ENCODE measurements around the gene ELOF1.
A peak's percentile ranks its signal among the peaks of the same experiment; 100 is the strongest.
"Not testable (repeated sequence)": the region's sequence is repeated elsewhere in the genome, so short reads cannot be mapped to it uniquely, and the experiment has no call there.

Gene ELOF1

GRCh38 chr19:11558881-11559828, at the start of gene ELOF1:
Gene ELOF1 (minus strand): TSS chr19:11559230. CDS start chr19:11554347, 4,883 bp downstream.
- DNase-seq (ENCODE audit: low read depth in 2 of 3, low spot score in 1 of 3), result peak; percentile 89 to 97 (median 97)

- no peak for DNase-seq (ENCODE audit: low read depth in 2 of 3, low spot score in 1 of 3)
Measured at GRCh38 chr19:11606484-11606883, 47.5 kb upstream of the ELOF1 start.

- not testable (repeated sequence) for DNase-seq (ENCODE audit: low read depth in 2 of 3, low spot score in 1 of 3)
Measured at GRCh38 chr19:11599704-11600103, 40.7 kb upstream of the ELOF1 start.

GRCh38 chr19:11598746-11599145, 39.7 kb upstream of the ELOF1 start:
- DNase-seq (ENCODE audit: low read depth in 2 of 3, low spot score in 1 of 3), result no peak

GRCh38 chr19:11598103-11598483, 39.1 kb upstream of the ELOF1 start:
- no peak for DNase-seq (ENCODE audit: low read depth in 2 of 3, low spot score in 1 of 3)

DNA sequence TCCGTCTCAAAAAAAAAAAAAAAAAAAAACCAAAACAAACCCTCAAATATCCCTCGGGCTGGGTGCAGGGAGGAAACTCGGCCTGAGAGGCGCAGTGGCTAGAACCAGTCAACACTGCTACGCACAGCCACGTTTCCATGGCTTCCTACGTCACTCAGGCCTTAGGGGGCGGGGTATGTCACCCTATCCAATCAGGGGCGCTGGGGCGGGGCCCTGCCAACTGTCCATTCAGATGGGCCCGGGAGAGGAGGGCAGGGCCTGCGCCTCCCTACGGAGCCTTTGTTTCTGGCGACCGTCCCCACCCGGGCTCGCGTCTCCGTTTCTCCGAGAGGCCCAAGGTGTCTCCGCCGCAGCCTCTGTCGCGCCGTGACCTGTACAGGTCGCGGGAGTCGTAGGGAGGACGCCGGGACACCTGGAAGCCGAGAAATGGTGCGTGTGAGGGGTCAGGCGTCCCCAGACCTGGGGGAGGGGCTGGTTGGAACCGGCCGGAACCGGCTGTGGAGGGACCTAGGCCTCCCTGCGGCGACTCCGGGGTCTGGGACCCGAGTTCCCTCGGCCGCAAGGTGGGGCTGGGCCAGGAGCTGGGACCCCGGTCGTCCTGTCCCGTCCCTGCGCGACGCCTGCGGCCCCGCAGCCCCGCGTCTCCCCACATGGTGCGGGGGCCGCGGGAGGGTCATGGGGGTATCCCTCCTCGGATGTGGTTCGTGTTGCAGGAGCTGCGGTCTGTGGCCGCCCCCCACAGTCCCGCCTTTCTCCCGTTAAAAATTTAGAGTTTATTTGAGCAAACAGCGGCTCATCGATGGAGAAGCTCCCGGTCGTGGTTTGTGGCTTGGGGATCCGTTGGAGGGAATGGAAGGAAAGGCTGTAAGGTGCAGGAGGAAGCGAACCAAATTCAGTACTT, 38.4 kb upstream of the ELOF1 start, which contains the start of gene ZNF627:
TSS of gene ZNF627 (plus strand) at position 282 of the 901 bp plus-strand sequence. CDS start at position 427, 145 bp downstream.
- DNase-seq (ENCODE audit: low read depth in 2 of 3, low spot score in 1 of 3), result peak; percentile 97 to 98 (median 97)

GRCh38 chr19:11596156-11596555, 37.1 kb upstream of the ELOF1 start:
- DNase-seq (ENCODE audit: low read depth in 2 of 3, low spot score in 1 of 3), result no peak

DNA sequence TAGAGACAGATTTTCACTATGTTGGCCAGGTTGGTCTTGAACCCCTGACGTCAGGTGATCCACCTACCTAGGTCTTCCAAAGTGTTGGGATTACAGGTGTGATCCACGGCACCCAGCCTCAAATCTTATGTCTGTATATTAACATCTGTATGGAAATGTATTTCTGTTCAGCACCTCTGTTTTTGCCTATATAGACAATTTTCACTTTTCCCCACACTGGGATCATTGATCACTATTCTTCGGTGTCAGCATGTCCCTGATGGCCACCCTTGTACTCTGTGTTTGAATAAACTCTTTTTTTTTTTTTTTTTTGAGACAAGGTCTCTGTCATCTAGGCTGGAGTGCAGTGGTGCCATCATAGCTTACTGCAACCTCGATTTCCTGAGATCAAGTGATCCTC, 35.1 kb upstream of the ELOF1 start:
- no peak for DNase-seq (ENCODE audit: low read depth in 2 of 3, low spot score in 1 of 3)

- no peak for DNase-seq (ENCODE audit: low read depth in 2 of 3, low spot score in 1 of 3)
Measured at GRCh38 chr19:11587975-11588631, 29.1 kb upstream of the ELOF1 start.

DNA sequence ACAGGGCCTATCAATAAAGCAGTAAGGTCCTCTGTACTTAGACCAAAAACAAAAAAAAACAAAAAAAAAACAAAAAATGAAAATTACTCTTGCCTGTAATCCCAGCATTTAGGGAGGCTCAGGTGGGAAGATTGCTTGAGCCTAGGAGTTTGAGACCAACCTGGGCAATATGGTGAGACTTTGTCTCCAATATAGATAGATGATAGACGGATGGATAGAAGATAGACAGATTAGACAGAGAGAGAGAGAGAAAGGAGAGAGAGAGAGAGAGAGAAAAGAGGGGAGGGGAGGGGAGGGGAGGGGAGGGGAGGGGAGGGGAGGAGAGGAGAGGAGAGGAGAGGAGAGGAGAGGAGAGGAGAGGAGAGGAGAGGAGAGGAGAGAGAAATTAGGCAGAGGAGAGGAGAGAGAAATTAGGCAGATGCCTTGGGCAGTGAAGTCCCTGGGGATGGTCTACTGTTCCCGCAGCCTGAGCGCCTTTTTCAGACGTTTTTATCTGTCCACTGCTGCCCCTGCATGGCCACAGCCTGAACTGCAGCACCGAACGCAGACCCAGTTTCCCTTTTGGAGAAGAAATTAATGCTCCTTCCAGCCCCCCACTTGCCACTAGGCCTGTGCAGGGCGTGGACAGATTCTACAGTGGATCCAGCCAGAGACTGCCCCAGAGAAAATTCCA, 28.4 kb upstream of the ELOF1 start:
- DNase-seq (ENCODE audit: low read depth in 2 of 3, low spot score in 1 of 3), result peak; percentile 66 to 88 (median 69)

GRCh38 chr19:11586331-11586730, 27.3 kb upstream of the ELOF1 start:
- no peak for DNase-seq (ENCODE audit: low read depth in 2 of 3, low spot score in 1 of 3)

DNA sequence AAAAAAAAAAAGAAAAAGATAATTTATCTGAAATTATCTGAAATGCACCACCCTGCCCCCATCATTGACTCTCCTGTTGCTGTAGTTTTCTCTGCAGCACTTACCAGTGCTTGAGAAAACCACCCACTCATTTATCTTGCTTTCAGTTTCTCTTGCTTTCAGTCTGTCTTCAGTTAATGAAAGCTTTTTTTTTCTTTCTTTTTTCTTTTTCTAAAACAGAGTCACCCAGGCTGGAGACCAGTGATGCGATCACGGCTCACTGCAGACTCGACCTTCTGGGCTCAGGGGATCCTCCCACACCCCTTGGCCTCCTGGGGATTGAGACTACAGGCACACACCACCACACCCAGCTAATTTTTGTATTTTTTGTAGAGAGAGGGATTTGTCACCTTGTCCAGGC, 22.7 kb upstream of the ELOF1 start:
- DNase-seq (ENCODE audit: low read depth in 2 of 3, low spot score in 1 of 3), result peak in 1 of 3 donors; percentile 39

DNA sequence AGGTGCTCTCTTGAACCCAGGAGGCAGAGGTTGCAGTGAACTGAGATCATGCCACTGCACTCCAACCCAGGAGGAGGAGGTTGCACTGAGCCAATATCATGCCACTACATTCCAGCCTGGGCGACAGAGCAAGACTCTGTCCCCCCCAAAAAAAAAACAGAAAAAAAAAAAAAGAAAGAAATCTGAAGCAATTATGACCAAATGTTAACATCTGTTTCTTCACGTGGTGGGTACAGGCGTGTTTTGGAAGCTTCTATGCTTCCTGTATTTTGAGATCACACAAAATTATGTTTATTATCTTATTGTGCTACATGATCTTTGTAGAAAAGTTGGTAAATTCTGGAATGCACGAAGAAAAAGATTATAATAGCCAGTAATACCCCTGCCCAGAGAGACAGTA, 21.1 kb upstream of the ELOF1 start:
- DNase-seq (ENCODE audit: low read depth in 2 of 3, low spot score in 1 of 3), result no peak

GRCh38 chr19:11578258-11579142, 19.5 kb upstream of the ELOF1 start:
- DNase-seq (ENCODE audit: low read depth in 2 of 3, low spot score in 1 of 3), result no peak

DNA sequence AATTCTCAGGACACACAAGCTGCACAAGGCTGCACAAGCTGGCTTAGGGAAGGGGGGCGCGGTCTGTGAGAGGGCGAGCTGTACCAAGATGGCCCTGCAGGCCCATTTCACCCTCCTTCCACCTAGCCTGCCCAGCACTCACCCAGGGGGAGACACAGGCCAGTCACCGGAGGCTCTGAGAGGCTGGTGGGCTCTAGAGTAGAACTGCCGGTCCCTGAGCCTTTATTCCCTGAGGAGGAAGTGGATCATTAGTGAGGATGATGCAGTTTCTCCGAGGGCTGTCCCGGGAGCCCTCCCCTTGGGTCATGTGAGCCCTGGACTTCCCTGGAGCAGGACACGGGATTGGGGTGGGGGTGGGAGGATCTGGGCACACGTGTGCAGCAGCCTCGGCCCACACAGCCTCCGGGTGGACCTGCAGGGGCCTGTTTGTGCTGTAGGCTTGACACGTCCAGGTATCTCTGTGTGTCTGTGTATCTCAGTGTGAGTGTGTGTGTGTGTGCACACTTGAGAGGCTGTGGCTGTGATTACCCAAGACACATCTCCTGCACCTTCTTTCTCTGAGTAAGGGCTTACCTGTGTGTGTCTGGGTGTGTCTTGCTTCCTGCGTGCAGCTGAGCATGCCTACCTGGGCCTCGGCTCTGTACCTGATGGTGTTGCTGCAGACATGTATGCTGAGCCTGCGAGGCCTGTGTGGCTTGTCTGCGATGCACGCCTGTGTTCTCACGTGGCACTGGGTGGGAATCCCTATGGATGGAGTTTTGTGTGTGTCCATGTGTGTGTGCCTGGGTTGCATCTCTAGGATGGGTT, 18.6 kb upstream of the ELOF1 start, which contains the start of gene ACP5:
TSS of gene ACP5 (minus strand) at position 195 of the 807 bp plus-strand sequence. CDS start 328 bp downstream, outside the sequence.
- no peak for DNase-seq (ENCODE audit: low read depth in 2 of 3, low spot score in 1 of 3)

DNA sequence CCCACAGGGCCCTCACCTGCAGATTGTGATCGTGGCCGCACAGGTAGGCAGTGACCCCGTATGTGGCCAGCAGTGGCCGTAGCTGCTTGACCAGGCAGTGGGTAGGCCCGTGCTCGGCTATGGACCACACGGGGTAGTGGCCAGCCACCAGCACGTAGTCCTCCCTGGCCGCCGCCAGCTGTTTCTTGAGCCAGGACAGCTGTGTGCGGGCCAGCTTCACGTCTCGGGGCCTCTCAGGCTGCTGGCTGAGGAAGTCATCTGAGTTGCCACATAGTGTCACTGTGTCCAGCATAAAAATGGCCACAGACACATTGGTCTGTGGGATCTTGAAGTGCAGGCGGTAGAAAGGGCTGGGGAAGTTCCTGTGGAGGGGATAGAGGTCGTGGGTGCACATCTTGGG, 17.2 kb upstream of the ELOF1 start:
- no peak for DNase-seq (ENCODE audit: low read depth in 2 of 3, low spot score in 1 of 3)

- DNase-seq (ENCODE audit: low read depth in 2 of 3, low spot score in 1 of 3), result no peak
Measured at GRCh38 chr19:11574689-11575088, 15.7 kb upstream of the ELOF1 start.

GRCh38 chr19:11573763-11574162, 14.7 kb upstream of the ELOF1 start:
- not testable (repeated sequence) for DNase-seq (ENCODE audit: low read depth in 2 of 3, low spot score in 1 of 3)

DNA sequence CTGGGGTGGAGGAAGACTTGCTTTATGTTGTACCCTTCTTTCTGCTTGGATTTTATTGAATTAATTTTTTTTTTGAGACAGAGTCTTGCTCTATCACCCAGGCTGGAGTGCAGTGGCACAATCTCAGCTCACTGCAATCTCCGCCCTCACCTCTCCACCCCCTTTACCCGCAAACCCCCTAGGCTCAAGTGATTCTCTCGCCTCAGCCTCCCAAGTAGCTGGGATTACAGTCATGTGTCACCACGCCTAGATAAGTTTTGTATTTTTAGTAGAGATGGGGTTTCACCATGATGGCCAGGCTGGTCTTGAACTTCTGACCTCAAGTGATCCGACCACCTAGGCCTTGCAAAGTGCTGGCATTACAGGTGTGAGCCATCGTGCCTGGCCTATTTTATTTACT, 14.3 kb upstream of the ELOF1 start:
- not testable (repeated sequence) for DNase-seq (ENCODE audit: low read depth in 2 of 3, low spot score in 1 of 3)

Data from stimulated activated CD4-positive, alpha-beta T cell treated with anti-CD3 and anti-CD28 coated beads, Interleukin-12 subunit alpha, Interleukin-12 subunit beta, amount 100 ng/mL, for 48 hours (primary cell).